HL-60 (cell line): Measurements from ENCODE around the gene LMAN1L.

ENCODE experiments used
- CTCF ChIP-seq: IDR thresholded peaks from one replicate; pipeline ENCODE4 v1.5.1; 2011; ENCODE audit warnings: low read length, control low read depth, inconsistent platforms; ENCODE audit not compliant: insufficient read depth
- GABPA ChIP-seq: IDR thresholded peaks from 2 replicates; pipeline ENCODE4 v1.6.1; 2012; ENCODE audit warnings: low read depth
- POLR2AphosphoS5 ChIP-seq: IDR thresholded peaks from 2 replicates; pipeline ENCODE4 v1.6.1; 2012; ENCODE audit warnings: low read depth
- REST ChIP-seq: IDR thresholded peaks from 2 replicates; pipeline ENCODE4 v1.6.1; 2012; ENCODE audit warnings: low read depth; ENCODE audit not compliant: insufficient replicate concordance
- SPI1 ChIP-seq: IDR thresholded peaks from 2 replicates; pipeline ENCODE4 v1.6.1; 2012; ENCODE audit warnings: low read depth, mild to moderate bottlenecking, borderline replicate concordance

- TF ChIP-seq CTCF (no peak), GABPA (no peak), POLR2AphosphoS5 (no peak), REST (no peak), SPI1 (peak; percentile 27; the same call in 1 of the 2 replicates)
These were observed 34.7 kb upstream of the LMAN1L start for GRCh38 chr15:74777769-74778598.
